Sigmoid colon (tissue), 4 donors: Measurements from ENCODE around the gene IQGAP1.

ENCODE experiments used
- CTCF ChIP-seq, 4 experiments: fragments of 450-650 bp in 3 of 4; fragments of 200-600 bp in 1 of 4; IDR thresholded peaks; one replicate each; pipeline ENCODE4 v1.5.1; 2016 to 2019; ENCODE audit warnings: antibody characterized with exemption in 4 of 4, mild to moderate bottlenecking in 3 of 4, moderate library complexity in 2 of 4
- POLR2AphosphoS5 ChIP-seq, 4 donors: sonication (generic); formaldehyde crosslinking; IDR thresholded peaks; one replicate each; pipeline ENCODE4 v1.6.1; 2017; ENCODE audit warnings: antibody characterized with exemption in 4 of 4

- TF ChIP-seq POLR2AphosphoS5 (IDR thresholded peaks at IDR 0.05): no peak
- TF ChIP-seq CTCF (IDR thresholded peaks at IDR 0.05): no peak
Observed at GRCh38 chr15:90375071-90375470, 13.0 kb upstream of the IQGAP1 start.
